C1 segment of cervical spinal cord (tissue), 14 donors: ENCODE data around the gene FRMD4B.
A peak's percentile ranks its signal among the peaks of the same experiment; 100 is the strongest.

Source experiments
- DNase-seq, 14 donors: peaks; one replicate each; lab custom pipeline; 2025; lab: John Stamatoyannopoulos, UW

The FRMD4B gene

DNA sequence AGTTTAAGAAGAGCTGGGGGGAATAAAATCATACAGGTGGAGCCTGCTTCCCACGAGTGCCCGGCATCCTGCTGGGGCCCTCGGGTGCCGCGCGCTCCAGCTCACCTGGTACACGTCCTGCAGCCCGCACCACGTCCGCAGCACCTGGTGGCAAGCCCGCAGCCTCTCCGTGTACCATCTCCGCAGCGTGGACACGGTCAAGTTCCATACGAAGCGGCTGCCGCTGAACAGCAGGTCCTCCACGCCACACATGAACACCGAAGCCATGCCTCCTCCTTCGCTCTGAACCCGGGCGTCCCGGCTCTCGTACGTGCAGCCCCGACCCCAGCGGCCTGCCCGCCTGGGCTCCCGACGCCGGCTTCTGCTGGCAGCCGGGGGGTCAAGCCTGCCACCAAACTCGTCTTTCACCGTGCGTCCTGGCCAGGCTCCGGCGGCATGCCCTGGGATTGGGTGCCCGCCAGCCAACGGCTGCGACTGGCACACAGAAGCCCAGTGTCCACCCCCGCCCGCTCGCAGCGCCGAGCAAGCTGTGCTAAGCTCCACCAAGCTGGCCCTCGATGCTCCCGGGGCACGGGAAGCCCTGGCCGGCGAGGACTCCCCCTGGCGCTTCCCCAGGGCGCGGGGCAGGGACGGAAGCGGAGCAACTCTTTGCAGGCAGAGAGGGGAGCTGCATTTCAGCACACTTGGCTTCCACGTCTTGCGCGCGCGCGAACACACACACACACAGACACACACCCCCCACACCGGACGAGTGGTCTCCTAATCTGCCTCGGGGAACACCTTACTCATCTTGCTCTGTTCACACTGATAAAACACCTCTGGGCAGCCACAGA lies at the start of gene FRMD4B:
Gene FRMD4B (minus strand): TSS at position 366 of the 833 bp plus-strand sequence. CDS start 99 bp downstream, at position 267.
- DNase-seq = peak in 13 of 14 donors; percentile 25 to 91 (median 82)

DNA sequence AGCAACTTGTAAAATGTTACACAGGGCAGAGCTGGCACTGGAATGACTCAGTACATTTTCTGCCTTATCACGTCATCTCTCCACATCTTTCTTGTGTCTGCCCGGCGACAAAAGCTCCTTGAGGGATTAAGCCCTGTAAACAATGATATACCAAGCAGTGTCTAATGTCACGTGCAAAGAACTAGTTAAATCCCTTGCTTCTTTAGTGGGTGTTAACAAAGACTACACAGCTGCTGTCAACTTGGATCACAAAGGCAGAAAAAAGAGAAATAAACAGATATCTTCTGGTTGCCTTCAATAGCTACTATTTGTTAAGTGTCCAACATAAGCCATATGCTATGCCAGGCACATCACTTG lies 48.1 kb upstream of the FRMD4B start:
- DNase-seq = no peak

GRCh38 chr3:69433121-69433968 lies 47.5 kb upstream of the FRMD4B start:
- DNase-seq = peak in 1 of 14 donors; percentile 13

GRCh38 chr3:69428657-69429255 lies 42.9 kb upstream of the FRMD4B start:
- no peak for DNase-seq

GRCh38 chr3:69426967-69427304 lies 41.0 kb upstream of the FRMD4B start:
- DNase-seq = no peak

DNA sequence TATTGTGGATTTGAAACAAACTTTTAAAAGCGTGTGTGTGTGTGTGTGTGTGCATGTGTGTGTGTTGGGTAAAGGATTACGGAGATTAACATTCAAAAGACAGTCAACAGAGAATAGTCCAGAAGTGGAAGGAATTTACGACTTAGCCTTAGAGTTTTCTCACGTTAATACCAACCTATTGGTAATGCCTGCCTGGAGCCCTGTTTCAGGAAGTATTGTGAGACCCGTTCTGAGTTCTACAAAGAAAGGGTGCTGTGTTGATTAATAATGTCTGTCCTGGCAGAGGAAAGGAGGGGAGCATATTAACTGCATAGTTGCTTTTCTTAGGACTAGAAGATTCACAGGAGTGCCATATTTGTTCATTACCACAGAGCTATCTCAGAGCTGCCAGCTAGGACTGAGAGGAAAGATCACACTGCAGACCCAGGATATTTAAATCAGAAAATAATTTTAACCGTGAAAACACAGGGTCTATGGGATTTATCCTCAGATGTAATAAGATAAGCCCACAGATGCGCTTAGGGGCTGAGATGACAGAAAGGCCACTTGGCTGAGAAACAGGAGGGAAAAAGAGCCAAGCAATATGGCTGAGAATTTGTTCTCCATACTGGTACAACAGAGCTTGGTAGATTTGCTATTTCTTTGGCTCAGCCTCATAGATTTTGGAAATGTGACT lies 40.5 kb upstream of the FRMD4B start:
- DNase-seq = no peak

GRCh38 chr3:69425249-69425648 lies 39.4 kb upstream of the FRMD4B start:
- no peak for DNase-seq

- no peak for DNase-seq
Measured at GRCh38 chr3:69423463-69424155, 37.7 kb upstream of the FRMD4B start.

DNA sequence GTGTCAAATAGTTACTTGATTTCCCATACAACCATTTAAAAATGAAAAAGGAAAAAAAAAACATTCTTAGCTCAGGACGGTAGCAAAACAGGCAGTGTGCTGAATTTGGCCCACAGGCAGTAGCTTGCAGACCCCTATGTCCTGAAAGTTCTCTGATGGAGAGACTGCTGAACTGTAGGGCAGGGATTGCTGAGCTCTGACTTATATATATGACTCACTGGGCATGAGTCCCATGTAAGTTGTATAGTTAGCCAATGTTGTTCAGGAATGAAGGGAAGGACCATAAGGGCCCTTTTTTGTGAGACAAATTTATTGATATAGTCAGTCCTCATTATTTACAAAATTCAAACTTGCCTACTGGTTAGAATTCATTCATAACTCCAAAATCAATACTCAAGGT lies 36.9 kb upstream of the FRMD4B start:
- DNase-seq = no peak

GRCh38 chr3:69420781-69421520 lies 35.1 kb upstream of the FRMD4B start:
- no peak for DNase-seq

DNA sequence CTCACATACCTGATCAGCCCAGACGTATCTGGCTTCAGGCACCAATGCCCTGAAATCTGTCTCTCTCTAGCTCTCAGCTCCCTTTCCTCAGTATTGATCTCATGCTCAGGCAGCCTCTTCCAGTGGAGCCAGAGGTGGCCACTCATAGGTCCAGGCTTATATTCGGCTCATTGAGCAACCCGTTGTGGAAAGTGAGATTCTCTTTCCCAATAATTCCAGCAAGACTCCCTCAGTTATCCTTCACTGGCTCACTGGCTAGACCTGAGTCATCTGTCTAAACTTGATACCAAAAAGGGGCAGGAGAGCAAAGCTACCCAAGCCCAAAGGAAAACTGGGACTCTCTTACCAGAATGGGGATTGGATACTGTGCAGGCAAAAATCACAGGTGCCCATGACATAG lies 33.4 kb upstream of the FRMD4B start:
- no peak for DNase-seq

- DNase-seq = no peak
Measured at GRCh38 chr3:69417541-69418078, 31.7 kb upstream of the FRMD4B start.

- no peak for DNase-seq
Measured at GRCh38 chr3:69413551-69414207, 27.8 kb upstream of the FRMD4B start.

DNA sequence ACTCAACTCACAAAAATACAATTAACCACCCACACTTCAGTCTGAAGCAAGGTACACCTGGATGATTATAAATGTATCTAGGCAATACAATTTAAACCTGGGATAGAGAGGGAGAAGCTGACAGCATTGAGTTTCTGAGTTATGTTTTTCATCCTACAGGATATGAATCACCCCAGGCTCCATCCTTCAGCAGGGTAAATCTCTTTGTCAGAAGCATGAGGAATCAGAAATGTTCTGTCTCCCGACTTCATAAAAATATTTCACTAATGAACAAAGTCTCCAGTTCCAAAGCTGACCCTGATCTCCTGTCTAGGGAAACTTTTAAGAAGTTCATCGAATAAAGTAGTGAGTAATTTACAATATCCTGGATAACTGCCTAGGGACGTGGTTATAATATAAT lies 25.5 kb upstream of the FRMD4B start:
- no peak for DNase-seq

GRCh38 chr3:69410301-69410700 lies 24.4 kb upstream of the FRMD4B start:
- DNase-seq = peak in 8 of 14 donors; percentile 7 to 64 (median 46)

- DNase-seq = no peak
Measured at GRCh38 chr3:69409831-69410230, 23.9 kb upstream of the FRMD4B start.

GRCh38 chr3:69409011-69409410 lies 23.1 kb upstream of the FRMD4B start:
- DNase-seq = no peak

GRCh38 chr3:69408542-69408941 lies 22.7 kb upstream of the FRMD4B start:
- no peak for DNase-seq

- DNase-seq = no peak
Measured at GRCh38 chr3:69407908-69408307, 22.0 kb upstream of the FRMD4B start.

DNA sequence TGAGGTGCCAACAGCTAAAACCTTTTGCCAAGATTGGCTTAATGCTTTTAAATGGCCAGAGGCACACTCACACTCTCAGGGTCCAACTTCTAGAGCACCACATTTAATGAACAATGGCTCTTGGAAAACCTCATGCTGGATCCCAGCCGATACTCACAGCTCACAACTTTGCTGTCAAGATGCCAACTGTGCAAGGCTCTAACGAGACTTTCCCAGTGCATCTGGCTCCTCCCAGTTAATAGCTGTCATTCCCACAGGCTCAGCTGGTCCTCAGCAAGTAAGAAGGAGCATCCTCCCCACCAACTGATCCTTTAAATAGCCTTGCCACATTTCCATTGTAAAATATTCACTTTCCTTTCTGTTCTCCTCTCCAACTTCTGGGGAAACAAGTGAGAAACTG lies 20.3 kb upstream of the FRMD4B start:
- peak in 1 of 14 donors; percentile 41 for DNase-seq
